ENCODE data around the gene EXOSC2. TPM values are rescaled to one million over a fixed set of nuclear protein-coding genes. Genes with fewer than 3 reads are reported as not detected.

EXOSC2 gene
- total RNA-seq, 1 experiment from 2014 or later: 49.5 TPM

- POLR2A ChIA-PET (ENCODE audit: unreplicated experiment): no interaction called here
- H2AFZ ChIP-seq: no peak overlapping the region
- H4K20me1 ChIP-seq (ENCODE audit: insufficient read depth): no peaks in the 10 kb centered on the region
- H3K79me2 ChIP-seq (ENCODE audit: low read depth): no peaks in the 10 kb centered on the region
- H3K9me2 ChIP-seq (ENCODE audit: insufficient read depth): no peaks in the 10 kb centered on the region
- H3K4me1 ChIP-seq (replicated peaks; ENCODE audit: insufficient read depth): no peaks in the 10 kb centered on the region
- DNase-seq: no peak
- no TSS peak for BruUV-seq (replicated peaks)
- CTCF ChIA-PET: no interaction called here
- no peaks in the 10 kb centered on the region for H3F3A ChIP-seq (ENCODE audit: insufficient read depth, low read depth)
- H3K9me3 ChIP-seq (ENCODE audit: insufficient read depth, low read depth): no peaks in the 10 kb centered on the region
- H3K36me3 ChIP-seq (ENCODE audit: low read depth): no peaks in the 10 kb centered on the region
- no peak overlapping the region for H3K27ac ChIP-seq
- TF ChIP-seq CTCF (conservative IDR thresholded peaks at IDR 0.05) (no peak), EZH2 (IDR thresholded peaks at IDR 0.05; ENCODE audit: low read depth) (no peak)
- no peak overlapping the region for H3K4me2 ChIP-seq
- peaks cover 25% of the 10 kb centered on the region for H3K27me3 ChIP-seq (ENCODE audit: insufficient read depth, low read depth)
- no peak overlapping the region for H3K4me3 ChIP-seq
- intact Hi-C loops (cut with micrococcal nuclease; ENCODE audit: unreplicated experiment): no loop called here
Measured at GRCh38 chr9:130663258-130663976, 30.2 kb upstream of the EXOSC2 start.

GRCh38 chr9:130663977-130664250 lies 29.7 kb upstream of the EXOSC2 start:
- Histone ChIP-seq H3K9me3 (ENCODE audit: insufficient read depth, low read depth) (no peaks in the 10 kb centered on the region), H3K4me2 (no peak overlapping the region), H3K4me1 (replicated peaks; ENCODE audit: insufficient read depth) (no peaks in the 10 kb centered on the region), H3K4me3 (no peak overlapping the region), H3K27ac (no peak overlapping the region), H3K9me2 (ENCODE audit: insufficient read depth) (no peaks in the 10 kb centered on the region), H3K27me3 (ENCODE audit: insufficient read depth, low read depth) (peaks cover 21% of the 10 kb centered on the region), H3K79me2 (ENCODE audit: low read depth) (no peaks in the 10 kb centered on the region), H3K36me3 (ENCODE audit: low read depth) (no peaks in the 10 kb centered on the region), H3F3A (ENCODE audit: insufficient read depth, low read depth) (no peaks in the 10 kb centered on the region), H4K20me1 (ENCODE audit: insufficient read depth) (no peaks in the 10 kb centered on the region), H2AFZ (no peak overlapping the region)
- intact Hi-C loops (cut with micrococcal nuclease; ENCODE audit: unreplicated experiment): no loop called here
- TF ChIP-seq CTCF (conservative IDR thresholded peaks at IDR 0.05) (no peak), EZH2 (IDR thresholded peaks at IDR 0.05; ENCODE audit: low read depth) (no peak)
- CTCF ChIA-PET: no interaction called here
- POLR2A ChIA-PET (ENCODE audit: unreplicated experiment): no interaction called here
- no peak for DNase-seq
- BruUV-seq (replicated peaks): no TSS peak

GRCh38 chr9:130664251-130665028 lies 29.1 kb upstream of the EXOSC2 start, which contains the start of gene PRDM12:
TSS of gene PRDM12 (plus strand) at chr9:130664594. CDS start at chr9:130664654, 60 bp downstream.
- no peak within 1 kb of the TSS for H3K4me3 ChIP-seq
- no peaks in the 10 kb centered on the region for H3K9me2 ChIP-seq (ENCODE audit: insufficient read depth)
- no peak for DNase-seq
- H4K20me1 ChIP-seq (ENCODE audit: insufficient read depth): no peaks in the 10 kb centered on the region
- ChIA-PET POLR2A (ENCODE audit: unreplicated experiment) (no interaction called here), CTCF (no interaction called here)
- H3K4me1 ChIP-seq (replicated peaks; ENCODE audit: insufficient read depth): no peaks in the 10 kb centered on the region
- peaks cover 21% of the 10 kb centered on the region for H3K27me3 ChIP-seq (ENCODE audit: insufficient read depth, low read depth)
- no peak within 1 kb of the TSS for H3K4me2 ChIP-seq
- H3K27ac ChIP-seq: no peak within 1 kb of the TSS
- TF ChIP-seq EZH2 (IDR thresholded peaks at IDR 0.05; ENCODE audit: low read depth): no peak
- no peak for TF ChIP-seq CTCF (conservative IDR thresholded peaks at IDR 0.05)
- H3K36me3 ChIP-seq (ENCODE audit: low read depth): no peaks in the 10 kb centered on the region
- H2AFZ ChIP-seq: no peak within 1 kb of the TSS
- no TSS peak for BruUV-seq (replicated peaks)
- intact Hi-C loops (cut with micrococcal nuclease; ENCODE audit: unreplicated experiment): no loop called here
- H3K9me3 ChIP-seq (ENCODE audit: insufficient read depth, low read depth): no peaks in the 10 kb centered on the region
- H3F3A ChIP-seq (ENCODE audit: insufficient read depth, low read depth): no peaks in the 10 kb centered on the region
- no peaks in the 10 kb centered on the region for H3K79me2 ChIP-seq (ENCODE audit: low read depth)
